ENCODE data around the gene PRR14. TPM values are rescaled to one million over a fixed set of nuclear protein-coding genes. Genes with fewer than 3 reads are reported as not detected.

Gene PRR14
- total and polyA plus RNA-seq, 2 donors from 2014 or later: 44.2 to 51.6 TPM

GRCh38 chr16:30603945-30604315 lies 46.8 kb upstream of the PRR14 start:
- Histone ChIP-seq H3K36me3 (ENCODE audit: control insufficient read depth in 2 of 3, insufficient read depth in 3 of 3, low read length in 3 of 3) (peaks cover 2 to 13% (median 9%) of the 10 kb centered on the region in 3 donors), H3K4me1 (ENCODE audit: control insufficient read depth in 2 of 3, insufficient read depth in 2 of 3, low read depth in 1 of 3, low read length in 3 of 3) (peaks cover 0 to 18% (median 7%) of the 10 kb centered on the region in 3 donors), H3K9ac (ENCODE audit: low read length in 3 of 3) (no peak overlapping the region), H3K27me3 (ENCODE audit: control insufficient read depth, insufficient read depth, low read length) (no peaks in the 10 kb centered on the region), H3K27ac (ENCODE audit: low read depth in 2 of 2, low read length in 2 of 2) (peak overlapping the region in 1 of 2 donors; percentile 26), H3K9me3 (ENCODE audit: control insufficient read depth in 2 of 3, insufficient read depth in 1 of 3, low read length in 3 of 3) (no peaks in the 10 kb centered on the region), H3K4me3 (ENCODE audit: low read length in 3 of 3) (no peak overlapping the region)
- TF ChIP-seq CTCF (IDR thresholded peaks at IDR 0.05; ENCODE audit: borderline replicate concordance, extremely low read depth, insufficient read depth): no peak
- FAIRE-seq (no peak), DNase-seq (no peak)
- intact Hi-C loops (cut with DNase I): no loop called here

DNA sequence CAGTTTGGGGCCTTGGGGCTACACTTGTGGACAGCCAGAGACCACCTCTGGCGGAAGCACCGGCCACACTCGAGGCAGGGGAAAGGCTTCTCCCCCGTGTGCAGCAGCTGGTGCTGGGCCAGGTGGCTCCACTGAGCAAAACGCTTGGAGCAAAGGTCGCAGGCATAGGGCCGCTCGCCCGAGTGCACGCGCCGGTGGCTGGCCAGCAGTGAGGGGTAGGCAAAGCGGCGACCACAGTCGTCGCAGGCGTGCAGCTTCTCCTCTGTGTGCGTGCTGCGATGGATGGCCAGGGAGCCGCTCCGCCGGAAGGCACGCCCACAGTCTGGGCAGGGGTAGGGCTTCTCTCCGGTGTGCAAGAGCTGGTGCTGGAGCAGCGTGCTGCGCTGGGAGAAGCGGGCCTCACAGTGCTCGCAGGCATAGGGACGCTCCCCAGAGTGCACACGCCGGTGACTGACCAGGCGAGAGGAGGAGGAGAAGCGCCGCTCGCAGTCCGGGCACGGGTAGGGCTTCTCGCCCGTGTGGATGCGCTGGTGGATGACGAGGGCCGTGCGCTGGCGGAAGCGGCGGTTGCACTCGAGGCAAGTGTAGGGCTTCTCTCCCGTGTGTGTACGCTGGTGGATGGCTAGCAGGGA lies 46.3 kb upstream of the PRR14 start:
- H3K4me3 ChIP-seq (ENCODE audit: low read length in 3 of 3): peak overlapping the region in 2 of 3 donors; percentile 4 to 59
- no peak for TF ChIP-seq CTCF (IDR thresholded peaks at IDR 0.05; ENCODE audit: borderline replicate concordance, extremely low read depth, insufficient read depth)
- peaks cover 0 to 23% (median 9%) of the 10 kb centered on the region in 3 donors for H3K4me1 ChIP-seq (ENCODE audit: control insufficient read depth in 2 of 3, insufficient read depth in 2 of 3, low read depth in 1 of 3, low read length in 3 of 3)
- H3K27ac ChIP-seq (ENCODE audit: low read depth in 2 of 2, low read length in 2 of 2): peak overlapping the region in 1 of 2 donors; percentile 26
- intact Hi-C loops (cut with DNase I): no loop called here
- H3K9me3 ChIP-seq (ENCODE audit: control insufficient read depth in 2 of 3, insufficient read depth in 1 of 3, low read length in 3 of 3): no peaks in the 10 kb centered on the region
- H3K36me3 ChIP-seq (ENCODE audit: control insufficient read depth in 2 of 3, insufficient read depth in 3 of 3, low read length in 3 of 3): peaks cover 2 to 13% (median 9%) of the 10 kb centered on the region in 3 donors
- peak overlapping the region in 1 of 3 donors; percentile 2 for H3K9ac ChIP-seq (ENCODE audit: low read length in 3 of 3)
- FAIRE-seq: no peak
- no peak for DNase-seq
- H3K27me3 ChIP-seq (ENCODE audit: control insufficient read depth, insufficient read depth, low read length): no peaks in the 10 kb centered on the region

DNA sequence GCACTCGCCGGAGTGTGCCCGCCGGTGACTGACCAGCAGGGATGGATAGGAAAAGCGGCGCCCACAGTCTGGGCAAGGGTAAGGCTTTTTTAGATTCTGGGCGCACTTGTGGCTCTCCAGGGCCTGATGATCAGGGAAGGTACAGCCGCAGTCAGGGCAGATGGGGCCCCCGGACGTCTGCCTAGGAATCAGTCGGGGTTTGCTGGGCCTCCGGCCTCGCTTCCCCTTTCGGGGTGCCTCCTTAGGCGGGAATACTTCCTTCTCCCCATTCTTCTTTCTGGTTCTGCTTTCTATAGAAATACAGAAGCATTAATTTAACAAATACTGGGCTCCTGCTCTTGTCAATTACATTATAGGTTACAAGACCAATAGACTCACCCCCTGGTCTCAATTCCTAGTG lies 45.6 kb upstream of the PRR14 start:
- DNase-seq (peak in 1 of 5 donors; percentile 68), FAIRE-seq (no peak)
- intact Hi-C loops (cut with DNase I): no loop called here
- H3K9me3 ChIP-seq (ENCODE audit: control insufficient read depth in 2 of 3, insufficient read depth in 1 of 3, low read length in 3 of 3): no peaks in the 10 kb centered on the region
- H3K36me3 ChIP-seq (ENCODE audit: control insufficient read depth in 2 of 3, insufficient read depth in 3 of 3, low read length in 3 of 3): peaks cover 2 to 13% (median 9%) of the 10 kb centered on the region in 3 donors
- H3K27ac ChIP-seq (ENCODE audit: low read depth in 2 of 2, low read length in 2 of 2): no peak overlapping the region
- peaks cover 0 to 23% (median 11%) of the 10 kb centered on the region in 3 donors for H3K4me1 ChIP-seq (ENCODE audit: control insufficient read depth in 2 of 3, insufficient read depth in 2 of 3, low read depth in 1 of 3, low read length in 3 of 3)
- peak overlapping the region in 2 of 3 donors; percentile 25 to 59 for H3K4me3 ChIP-seq (ENCODE audit: low read length in 3 of 3)
- TF ChIP-seq CTCF (IDR thresholded peaks at IDR 0.05; ENCODE audit: borderline replicate concordance, extremely low read depth, insufficient read depth): no peak
- H3K27me3 ChIP-seq (ENCODE audit: control insufficient read depth, insufficient read depth, low read length): no peaks in the 10 kb centered on the region
- H3K9ac ChIP-seq (ENCODE audit: low read length in 3 of 3): peak overlapping the region in 1 of 3 donors; percentile 2
